ENCODE data around the gene RNF8. TPM values are rescaled to one million over a fixed set of nuclear protein-coding genes. Genes with fewer than 3 reads are reported as not detected.

RNF8 gene
- total RNA-seq, 1 donor from 2014 or later: 13.1 TPM

GRCh38 chr6:37366910-37367309 is 13.1 kb downstream of the RNF8 start:
- ATAC-seq: no peak
- Histone ChIP-seq H3K4me1 (peaks cover 32% of the 10 kb centered on the region), H3K9me3 (no peaks in the 10 kb centered on the region), H3K27ac (no peak overlapping the region), H3K27me3 (ENCODE audit: low read depth) (no peaks in the 10 kb centered on the region), H3K36me3 (peaks cover 34% of the 10 kb centered on the region), H3K4me3 (no peak overlapping the region)
- intact Hi-C loops (cut with DNase I): no loop called here
- TF ChIP-seq CTCF (IDR thresholded peaks at IDR 0.05): no peak
- DNase-seq: no peak

- Histone ChIP-seq H3K27ac (peak overlapping the region; percentile 28), H3K9me3 (no peaks in the 10 kb centered on the region), H3K4me3 (no peak overlapping the region), H3K27me3 (ENCODE audit: low read depth) (no peaks in the 10 kb centered on the region), H3K4me1 (peaks cover 32% of the 10 kb centered on the region), H3K36me3 (peaks cover 23% of the 10 kb centered on the region)
- ATAC-seq (peak; percentile 22 to 52), DNase-seq (no peak)
- TF ChIP-seq CTCF (IDR thresholded peaks at IDR 0.05): no peak
- intact Hi-C loops (cut with DNase I): no loop called here
Measured at GRCh38 chr6:37368961-37369320, 15.2 kb downstream of the RNF8 start.

- peak; percentile 35 to 61 for ATAC-seq
Measured at GRCh38 chr6:37369321-37370201, 15.8 kb downstream of the RNF8 start.

GRCh38 chr6:37371154-37372083 is 17.6 kb downstream of the RNF8 start:
- no peak overlapping the region for H3K27ac ChIP-seq
- H3K27me3 ChIP-seq (ENCODE audit: low read depth): no peaks in the 10 kb centered on the region
- H3K4me1 ChIP-seq: peaks cover 24% of the 10 kb centered on the region
- H3K36me3 ChIP-seq: peaks cover 33% of the 10 kb centered on the region
- no peak for TF ChIP-seq CTCF (IDR thresholded peaks at IDR 0.05)
- H3K4me3 ChIP-seq: no peak overlapping the region
- ATAC-seq (peak; percentile 70 to 84), DNase-seq (no peak)
- intact Hi-C loops (cut with DNase I): no loop called here
- no peaks in the 10 kb centered on the region for H3K9me3 ChIP-seq

More at GRCh38 chr6:37369321-37370201, 15.8 kb downstream of the RNF8 start:
- DNase-seq: no peak
- Histone ChIP-seq H3K9me3 (no peaks in the 10 kb centered on the region), H3K4me1 (peaks cover 32% of the 10 kb centered on the region), H3K4me3 (no peak overlapping the region), H3K27ac (peak overlapping the region; percentile 28), H3K27me3 (ENCODE audit: low read depth) (no peaks in the 10 kb centered on the region), H3K36me3 (peaks cover 26% of the 10 kb centered on the region)
- intact Hi-C loops (cut with DNase I): no loop called here
- TF ChIP-seq CTCF (IDR thresholded peaks at IDR 0.05): no peak

GRCh38 chr6:37372116-37372515 is 18.3 kb downstream of the RNF8 start:
- Histone ChIP-seq H3K27ac (no peak overlapping the region), H3K9me3 (no peaks in the 10 kb centered on the region), H3K4me1 (peaks cover 24% of the 10 kb centered on the region), H3K4me3 (no peak overlapping the region), H3K36me3 (peaks cover 40% of the 10 kb centered on the region), H3K27me3 (ENCODE audit: low read depth) (no peaks in the 10 kb centered on the region)
- no peak for DNase-seq
- no peak for ATAC-seq
- TF ChIP-seq CTCF (IDR thresholded peaks at IDR 0.05): no peak
- intact Hi-C loops (cut with DNase I): no loop called here

All from lower lobe of right lung (tissue), 2 donors.